ENCODE measurements around the gene KNDC1. TPM values are rescaled to one million over a fixed set of nuclear protein-coding genes. Genes with fewer than 3 reads are reported as not detected.
"Not testable (repeated sequence)": the region's sequence is repeated elsewhere in the genome, so short reads cannot be mapped to it uniquely, and the experiment has no call there.

The KNDC1 gene
- polyA plus RNA-seq, 4 donors, result 0.37 to 18.6 TPM; not detected in 2

GRCh38 chr10:133134411-133135115 lies 25.5 kb upstream of the KNDC1 start:
- Histone ChIP-seq H3K4me1 (ENCODE audit: control insufficient read depth in 3 of 3, insufficient read depth in 2 of 3, low read depth in 1 of 3, low read length in 2 of 3) (no peaks in the 10 kb centered on the region), H3K27me3 (ENCODE audit: control insufficient read depth in 3 of 3, insufficient read depth in 3 of 3, low read length in 3 of 3) (no peaks in the 10 kb centered on the region), H3K27ac (ENCODE audit: low read depth in 1 of 3, low read length in 2 of 3) (no peak overlapping the region), H3K4me3 (ENCODE audit: low read depth in 1 of 3, low read length in 3 of 3) (no peak overlapping the region), H3K36me3 (ENCODE audit: control insufficient read depth in 3 of 3, insufficient read depth in 2 of 3, low read depth in 1 of 3, low read length in 3 of 3) (no peaks in the 10 kb centered on the region), H3K9me3 (ENCODE audit: control insufficient read depth in 2 of 2, insufficient read depth in 1 of 2, low read depth in 1 of 2, low read length in 1 of 2) (no peaks in the 10 kb centered on the region)
- FAIRE-seq (no peak), DNase-seq (no peak)
- WGBS, 3 donors, result 59 to 67% (median 63%) methylated on average over 20 of the region's 20 CpGs

- no peak for FAIRE-seq
- H3K36me3 ChIP-seq (ENCODE audit: control insufficient read depth in 3 of 3, insufficient read depth in 2 of 3, low read depth in 1 of 3, low read length in 3 of 3), result no peaks in the 10 kb centered on the region
- 31 to 52% (median 49%) methylated on average over 8 of the region's 8 CpGs for WGBS, 3 donors
- H3K4me1 ChIP-seq (ENCODE audit: control insufficient read depth in 3 of 3, insufficient read depth in 2 of 3, low read depth in 1 of 3, low read length in 2 of 3), result no peaks in the 10 kb centered on the region
- DNase-seq, result no peak
- no peak overlapping the region for H3K27ac ChIP-seq (ENCODE audit: low read depth in 1 of 3, low read length in 2 of 3)
- H3K27me3 ChIP-seq (ENCODE audit: control insufficient read depth in 3 of 3, insufficient read depth in 3 of 3, low read length in 3 of 3), result no peaks in the 10 kb centered on the region
- H3K4me3 ChIP-seq (ENCODE audit: low read depth in 1 of 3, low read length in 3 of 3), result no peak overlapping the region
- H3K9me3 ChIP-seq (ENCODE audit: control insufficient read depth in 2 of 2, insufficient read depth in 1 of 2, low read depth in 1 of 2, low read length in 1 of 2), result no peaks in the 10 kb centered on the region
Observed at GRCh38 chr10:133135116-133135465, 24.9 kb upstream of the KNDC1 start.

- not testable (repeated sequence) for H3K4me1 ChIP-seq (ENCODE audit: control insufficient read depth in 3 of 3, insufficient read depth in 2 of 3, low read depth in 1 of 3, low read length in 2 of 3); H3K36me3 ChIP-seq (ENCODE audit: control insufficient read depth in 3 of 3, insufficient read depth in 2 of 3, low read depth in 1 of 3, low read length in 3 of 3); FAIRE-seq; DNase-seq; H3K4me3 ChIP-seq (ENCODE audit: low read depth in 1 of 3, low read length in 3 of 3); H3K9me3 ChIP-seq (ENCODE audit: control insufficient read depth in 2 of 2, insufficient read depth in 1 of 2, low read depth in 1 of 2, low read length in 1 of 2); H3K27ac ChIP-seq (ENCODE audit: low read depth in 1 of 3, low read length in 2 of 3); H3K27me3 ChIP-seq (ENCODE audit: control insufficient read depth in 3 of 3, insufficient read depth in 3 of 3, low read length in 3 of 3)
- 85 to 100% (median 86%) methylated on average over 3 to 12 of the region's 12 CpGs for WGBS, 3 donors
Observed at GRCh38 chr10:133137486-133138145, 22.4 kb upstream of the KNDC1 start.

- H3K27me3 ChIP-seq (ENCODE audit: control insufficient read depth in 3 of 3, insufficient read depth in 3 of 3, low read length in 3 of 3), result peaks cover 0 to 2% (median 0%) of the 10 kb centered on the region in 3 donors
- no peak overlapping the region for H3K4me3 ChIP-seq (ENCODE audit: low read depth in 1 of 3, low read length in 3 of 3)
- H3K9me3 ChIP-seq (ENCODE audit: control insufficient read depth in 2 of 2, insufficient read depth in 1 of 2, low read depth in 1 of 2, low read length in 1 of 2), result no peaks in the 10 kb centered on the region
- H3K4me1 ChIP-seq (ENCODE audit: control insufficient read depth in 3 of 3, insufficient read depth in 2 of 3, low read depth in 1 of 3, low read length in 2 of 3), result peaks cover 0 to 16% (median 0%) of the 10 kb centered on the region in 3 donors
- H3K27ac ChIP-seq (ENCODE audit: low read depth in 1 of 3, low read length in 2 of 3), result no peak overlapping the region
- no peaks in the 10 kb centered on the region for H3K36me3 ChIP-seq (ENCODE audit: control insufficient read depth in 3 of 3, insufficient read depth in 2 of 3, low read depth in 1 of 3, low read length in 3 of 3)
- DNase-seq (no peak), FAIRE-seq (no peak)
- WGBS, 3 donors, result 25 to 58% (median 39%) methylated on average over 11 to 17 of the region's 17 CpGs
Observed at GRCh38 chr10:133139551-133140065, 20.4 kb upstream of the KNDC1 start.

GRCh38 chr10:133140417-133141143 lies 19.4 kb upstream of the KNDC1 start:
- DNase-seq, result no peak
- no peak overlapping the region for H3K4me3 ChIP-seq (ENCODE audit: low read depth in 1 of 3, low read length in 3 of 3)
- WGBS, 3 donors, result 69 to 75% (median 74%) methylated on average over 25 to 26 of the region's 26 CpGs
- no peak for FAIRE-seq
- peaks cover 0 to 2% (median 0%) of the 10 kb centered on the region in 3 donors for H3K27me3 ChIP-seq (ENCODE audit: control insufficient read depth in 3 of 3, insufficient read depth in 3 of 3, low read length in 3 of 3)
- no peaks in the 10 kb centered on the region for H3K36me3 ChIP-seq (ENCODE audit: control insufficient read depth in 3 of 3, insufficient read depth in 2 of 3, low read depth in 1 of 3, low read length in 3 of 3)
- peaks cover 0 to 16% (median 0%) of the 10 kb centered on the region in 3 donors for H3K4me1 ChIP-seq (ENCODE audit: control insufficient read depth in 3 of 3, insufficient read depth in 2 of 3, low read depth in 1 of 3, low read length in 2 of 3)
- H3K9me3 ChIP-seq (ENCODE audit: control insufficient read depth in 2 of 2, insufficient read depth in 1 of 2, low read depth in 1 of 2, low read length in 1 of 2), result no peaks in the 10 kb centered on the region
- no peak overlapping the region for H3K27ac ChIP-seq (ENCODE audit: low read depth in 1 of 3, low read length in 2 of 3)

GRCh38 chr10:133141144-133141957 lies 18.7 kb upstream of the KNDC1 start:
- H3K27me3 ChIP-seq (ENCODE audit: control insufficient read depth in 3 of 3, insufficient read depth in 3 of 3, low read length in 3 of 3), result peaks cover 0 to 2% (median 2%) of the 10 kb centered on the region in 3 donors
- no peak for DNase-seq
- peaks cover 0 to 16% (median 0%) of the 10 kb centered on the region in 3 donors for H3K4me1 ChIP-seq (ENCODE audit: control insufficient read depth in 3 of 3, insufficient read depth in 2 of 3, low read depth in 1 of 3, low read length in 2 of 3)
- no peak overlapping the region for H3K4me3 ChIP-seq (ENCODE audit: low read depth in 1 of 3, low read length in 3 of 3)
- WGBS, 3 donors, result 72 to 84% (median 72%) methylated on average over 24 to 28 of the region's 28 CpGs
- H3K36me3 ChIP-seq (ENCODE audit: control insufficient read depth in 3 of 3, insufficient read depth in 2 of 3, low read depth in 1 of 3, low read length in 3 of 3), result no peaks in the 10 kb centered on the region
- no peak overlapping the region for H3K27ac ChIP-seq (ENCODE audit: low read depth in 1 of 3, low read length in 2 of 3)
- FAIRE-seq, result no peak
- no peaks in the 10 kb centered on the region for H3K9me3 ChIP-seq (ENCODE audit: control insufficient read depth in 2 of 2, insufficient read depth in 1 of 2, low read depth in 1 of 2, low read length in 1 of 2)

GRCh38 chr10:133141958-133142340 lies 18.1 kb upstream of the KNDC1 start:
- Histone ChIP-seq H3K9me3 (ENCODE audit: control insufficient read depth in 2 of 2, insufficient read depth in 1 of 2, low read depth in 1 of 2, low read length in 1 of 2) (no peaks in the 10 kb centered on the region), H3K4me3 (ENCODE audit: low read depth in 1 of 3, low read length in 3 of 3) (no peak overlapping the region), H3K4me1 (ENCODE audit: control insufficient read depth in 3 of 3, insufficient read depth in 2 of 3, low read depth in 1 of 3, low read length in 2 of 3) (peaks cover 0 to 16% (median 0%) of the 10 kb centered on the region in 3 donors), H3K27ac (ENCODE audit: low read depth in 1 of 3, low read length in 2 of 3) (no peak overlapping the region), H3K36me3 (ENCODE audit: control insufficient read depth in 3 of 3, insufficient read depth in 2 of 3, low read depth in 1 of 3, low read length in 3 of 3) (no peaks in the 10 kb centered on the region), H3K27me3 (ENCODE audit: control insufficient read depth in 3 of 3, insufficient read depth in 3 of 3, low read length in 3 of 3) (peaks cover 0 to 3% (median 2%) of the 10 kb centered on the region in 3 donors)
- no peak for DNase-seq
- no peak for FAIRE-seq
- WGBS, 3 donors, result 83 to 92% (median 84%) methylated on average over 26 to 27 of the region's 27 CpGs

Measured in small intestine (tissue), 7 donors.